Transverse colon (tissue), 3 donors: ENCODE results near the gene SMAP1.

Experiments used
- CTCF ChIP-seq, 5 experiments: fragments of 200-600 bp in 3 of 5; fragments of 450-650 bp in 2 of 5; sonication (generic) in 3 of 5; IDR thresholded peaks; 1 replicate in 2 of 5; 2 replicates in 3 of 5; pipeline ENCODE4 v1.5.1; 2016 to 2017; ENCODE audit warnings: antibody characterized with exemption in 5 of 5, inconsistent platforms in 3 of 5, mild to moderate bottlenecking in 2 of 5, moderate library complexity in 1 of 5
- EP300 ChIP-seq: sonication (generic); formaldehyde crosslinking; IDR thresholded peaks from one replicate; pipeline ENCODE4 v1.6.1; 2017; ENCODE audit warnings: antibody characterized with exemption, low read depth
- POLR2A ChIP-seq: fragments of 450-650 bp; IDR thresholded peaks from one replicate; pipeline ENCODE4 v1.6.1; 2016; ENCODE audit warnings: antibody characterized with exemption, mild to moderate bottlenecking, moderate library complexity

DNA sequence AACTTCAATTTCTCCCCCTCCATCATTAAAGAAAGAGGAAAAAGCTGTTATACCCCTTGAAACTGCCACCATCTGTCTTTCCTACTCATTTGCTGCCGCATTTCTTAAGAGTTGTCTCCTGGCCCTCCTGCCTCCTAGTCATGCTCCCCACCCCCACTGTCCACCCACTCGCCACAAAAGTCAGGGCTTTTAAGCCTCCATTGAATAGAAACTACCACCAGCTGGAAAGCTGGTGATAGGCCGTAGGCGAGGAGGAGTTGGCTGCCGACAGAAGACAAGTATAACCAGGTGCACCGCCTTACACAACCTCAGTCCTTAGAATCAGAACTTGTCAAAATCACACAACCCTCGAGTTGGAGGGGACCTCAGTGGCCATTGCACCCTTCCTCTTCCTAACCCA is 221.6 kb downstream of the SMAP1 start:
- TF ChIP-seq EP300, result no peak
- TF ChIP-seq CTCF (IDR thresholded peaks at IDR 0.05), result no peak
- no peak for TF ChIP-seq POLR2A
